Purkinje cell (primary cell): ENCODE data around the gene NUDT2. TPM values are rescaled to one million over a fixed set of nuclear protein-coding genes. Genes with fewer than 3 reads are reported as not detected.

Experiments
- polyA plus RNA-seq: library from polyadenylated mRNA; unstranded; fragments of >200 nt; fragmentation: Nextera tagmentation; gene quantifications from 2 replicates; pipeline ENCODE4 v1.2.1, GENCODE V29; 2014

Gene NUDT2
- polyA plus RNA-seq: 58.5 and 67.5 TPM in 2 replicates

GRCh38 chr9:34328987-34329832, at the start of gene NUDT2, which contains the start of gene KIF24:
NUDT2 (plus strand) TSS chr9:34329569; CDS start chr9:34339040, 9,471 bp downstream.
KIF24 (minus strand) TSS chr9:34329268; CDS start chr9:34311346, 17,922 bp downstream.

GRCh38 chr9:34376596-34377403, 47.4 kb downstream of the NUDT2 start, which contains the start of gene MYORG:
MYORG (minus strand) TSS chr9:34376898; CDS start chr9:34372943, 3,955 bp downstream.

Other genes with a start within 250 kb of the NUDT2 start
- gene DCAF12, start 202.9 kb upstream of the NUDT2 start, polyA plus RNA-seq: 2.5 and 5.9 TPM in 2 replicates
- gene UBAP1, start 150.5 kb upstream of the NUDT2 start, polyA plus RNA-seq: 12.3 and 19.3 TPM in 2 replicates
- gene KIF24, start 301 bp upstream of the NUDT2 start, polyA plus RNA-seq: 0.07 and 0.23 TPM in 2 replicates
- 1.4 and 1.7 TPM in 2 replicates for gene MYORG, start 47.3 kb downstream of the NUDT2 start, polyA plus RNA-seq
- 9.8 and 13.3 TPM in 2 replicates for gene FAM219A, start 129.0 kb downstream of the NUDT2 start, polyA plus RNA-seq
- gene DNAI1, start 129.2 kb downstream of the NUDT2 start, polyA plus RNA-seq: 2.1 TPM in 1 of 2 replicates, not detected in the other
- gene ENHO, start 193.4 kb downstream of the NUDT2 start, polyA plus RNA-seq: 6.1 and 15.2 TPM in 2 replicates